HCT116 (cell line): ENCODE measurements around the gene QRICH1. TPM values are rescaled to one million over a fixed set of nuclear protein-coding genes. Genes with fewer than 3 reads are reported as not detected.

Source experiments
- ATAC-seq: fragments of 200-7000 bp; cut with Tn5 transposase; 2 replicates; pipeline ENCODE4 v1.9.1; 2020; ENCODE audit warnings: mild to moderate bottlenecking, moderate library complexity
- BruUV-seq: library from RNA; stranded (reverse); fragments of 400-500 nt; replicated peaks from 2 replicates; lab custom pipeline; 2021; lab: Mats Ljungman, UMichigan
- CTCF ChIA-PET: fragments of 300-600 bp; sonication (Branson Sonifier 250); formaldehyde crosslinking; loops from one replicate; lab custom pipeline; 2021; ENCODE audit warnings: antibody characterized with exemption; lab: Charles Lee
- POLR2A ChIA-PET: fragments of 300-600, 350-600 bp; sonication (Branson Sonifier 250); formaldehyde crosslinking; loops from one replicate; lab custom pipeline; 2021; ENCODE audit warnings: antibody characterized with exemption; lab: Charles Lee
- RAD21 ChIA-PET, 2 experiments: fragments of 300-600 bp; sonication (Branson Sonifier 250); formaldehyde crosslinking; loops; one replicate each; lab custom pipeline; 2023; ENCODE audit warnings: low total read pairs in 2 of 2; ENCODE audit not compliant: uncharacterized antibody in 2 of 2, unreplicated experiment in 2 of 2, low non-redundant PET in 1 of 2; lab: Charles Lee
- DNase-seq: peaks from one replicate; pipeline ENCODE4 v3.0.0-alpha.2; 2010; ENCODE audit warnings: low read depth, low spot score
- H2AFZ ChIP-seq: fragments of 200-600 bp; shearing (Covaris generic), sonication (generic); 2 replicates; pipeline ENCODE4 v1.6.1; 2017; ENCODE audit warnings: low read depth, mixed run types, mixed read lengths, antibody characterized with exemption, low read length; ENCODE audit not compliant: poor library complexity, severe bottlenecking
- H3K27ac ChIP-seq: 2 replicates; pipeline ENCODE4 v1.5.1; 2012; ENCODE audit warnings: low read depth, low read length
- H3K27me3 ChIP-seq: fragments of 200-600 bp; sonication (generic); 2 replicates; pipeline ENCODE4 v1.6.1; 2016; ENCODE audit warnings: mixed run types, low read length, mixed read lengths; ENCODE audit not compliant: insufficient read depth
- H3K36me3 ChIP-seq, 2 experiments: fragments of 200-500 bp in 1 of 2; fragments of 200-600 bp in 1 of 2; sonication (Bioruptor generic) in 1 of 2; sonication (generic) in 1 of 2; 2 replicates each; pipeline versions ENCODE4 v1.5.1 to v1.6.1; 2014 to 2016; ENCODE audit warnings: low read length in 2 of 2, inconsistent platforms in 1 of 2, mixed read lengths in 1 of 2, mixed run types in 1 of 2; ENCODE audit not compliant: insufficient read depth in 2 of 2, control insufficient read depth in 1 of 2
- H3K4me1 ChIP-seq, 2 experiments: fragments of 200-600 bp in 1 of 2; sonication (generic) in 1 of 2; 2 replicates each; pipeline versions ENCODE4 v1.5.1 to v1.6.1; 2012 to 2017; ENCODE audit warnings: low read length in 2 of 2, inconsistent platforms in 1 of 2, mild to moderate bottlenecking in 1 of 2, mixed read lengths in 1 of 2, mixed run types in 1 of 2, moderate library complexity in 1 of 2; ENCODE audit not compliant: insufficient read depth in 2 of 2, control insufficient read depth in 1 of 2
- H3K4me2 ChIP-seq: fragments of 200-600 bp; sonication (generic); 2 replicates; pipeline ENCODE4 v1.6.1; 2017; ENCODE audit warnings: mixed run types, low read length, mixed read lengths
- H3K4me3 ChIP-seq, 2 experiments: fragments of 200-600 bp in 1 of 2; sonication (generic) in 1 of 2; replicated peaks in 1 of 2; 2 replicates each; pipeline ENCODE4 v1.5.1; 2011 to 2016; ENCODE audit warnings: low read length in 2 of 2, control low read depth in 1 of 2, low read depth in 1 of 2, mild to moderate bottlenecking in 1 of 2, mixed read lengths in 1 of 2, mixed run types in 1 of 2
- H3K79me2 ChIP-seq: fragments of 200-600 bp; sonication (generic); 2 replicates; pipeline ENCODE4 v1.6.1; 2017; ENCODE audit warnings: mild to moderate bottlenecking, mixed run types, low read length, moderate library complexity, mixed read lengths; ENCODE audit not compliant: insufficient read depth
- H3K9ac ChIP-seq: fragments of 200-600 bp; sonication (generic); 2 replicates; pipeline ENCODE4 v1.6.1; 2016; ENCODE audit warnings: low read length, mixed read lengths
- H3K9me2 ChIP-seq: fragments of 200-600 bp; sonication (generic), shearing (Covaris generic); 2 replicates; pipeline ENCODE4 v1.6.1; 2017; ENCODE audit warnings: mixed run types, mild to moderate bottlenecking, moderate library complexity; ENCODE audit not compliant: insufficient read depth
- H3K9me3 ChIP-seq, 2 experiments: fragments of 200-500 bp in 1 of 2; fragments of 200-600 bp in 1 of 2; sonication (Bioruptor generic) in 1 of 2; sonication (generic) in 1 of 2; 2 replicates each; pipeline ENCODE4 v1.6.1; 2014 to 2017; ENCODE audit warnings: low read length in 2 of 2, mixed read lengths in 2 of 2, inconsistent platforms in 1 of 2, low read depth in 1 of 2, mild to moderate bottlenecking in 1 of 2, mixed run types in 1 of 2, moderate library complexity in 1 of 2; ENCODE audit not compliant: control insufficient read depth in 1 of 2, insufficient read depth in 1 of 2
- H4K20me1 ChIP-seq: fragments of 200-600 bp; sonication (generic), shearing (Covaris generic); 2 replicates; pipeline ENCODE4 v1.6.1; 2017; ENCODE audit warnings: mixed run types, mild to moderate bottlenecking, moderate library complexity; ENCODE audit not compliant: insufficient read depth
- ELF1 ChIP-seq: IDR thresholded peaks from 2 replicates; pipeline ENCODE4 v1.6.1; 2012; ENCODE audit warnings: low read depth, borderline replicate concordance
- POLR2A ChIP-seq: IDR thresholded peaks from 2 replicates; pipeline ENCODE4 v1.7.0; 2011; ENCODE audit warnings: borderline replicate concordance; ENCODE audit not compliant: insufficient read depth, insufficient read length; ENCODE audit errors: extremely low read depth
- SRF ChIP-seq: IDR thresholded peaks from 2 replicates; pipeline ENCODE4 v1.6.1; 2012; ENCODE audit warnings: low read depth
- ZFX ChIP-seq: fragments of 450-650 bp; IDR thresholded peaks from 2 replicates; pipeline ENCODE4 v1.6.1; 2017
- ZNF274 ChIP-seq: fragments of 200-500 bp; sonication (Bioruptor generic); IDR thresholded peaks from 2 replicates; pipeline ENCODE4 v1.6.1; 2014; ENCODE audit warnings: mild to moderate bottlenecking, low read depth, low read length, inconsistent platforms
- intact Hi-C: fragments of 100-400 bp; cut with micrococcal nuclease; formaldehyde crosslinking; loops from 2 replicates; pipeline ENCODE4 v1.10.0; 2022
- total RNA-seq: library from RNA; stranded (reverse); gene quantifications from one replicate; pipeline ENCODE4 v1.2.1, GENCODE V29; 2021; ENCODE audit not compliant: unreplicated experiment
- TF ChIP-seq, protein P1 (sequence below): IDR thresholded peaks from 2 replicates; pipeline ENCODE4 v1.6.1; 2012
- TF ChIP-seq, protein P2 (sequence below), 3 experiments: fragments of 200-600 bp in 1 of 3; sonication (generic) in 1 of 3; IDR thresholded peaks in 2 of 3; conservative IDR thresholded peaks in 1 of 3; 2 replicates each; pipeline ENCODE4 v1.5.1; 2012 to 2017; ENCODE audit warnings: low read depth in 2 of 3, low read length in 2 of 3, antibody characterized with exemption in 1 of 3, borderline replicate concordance in 1 of 3, control low read depth in 1 of 3, mild to moderate bottlenecking in 1 of 3, mixed read lengths in 1 of 3, mixed run types in 1 of 3, moderate library complexity in 1 of 3; ENCODE audit not compliant: insufficient read depth in 1 of 3

Gene QRICH1
- total RNA-seq, 1 experiment from 2014 or later: 105 TPM

DNA sequence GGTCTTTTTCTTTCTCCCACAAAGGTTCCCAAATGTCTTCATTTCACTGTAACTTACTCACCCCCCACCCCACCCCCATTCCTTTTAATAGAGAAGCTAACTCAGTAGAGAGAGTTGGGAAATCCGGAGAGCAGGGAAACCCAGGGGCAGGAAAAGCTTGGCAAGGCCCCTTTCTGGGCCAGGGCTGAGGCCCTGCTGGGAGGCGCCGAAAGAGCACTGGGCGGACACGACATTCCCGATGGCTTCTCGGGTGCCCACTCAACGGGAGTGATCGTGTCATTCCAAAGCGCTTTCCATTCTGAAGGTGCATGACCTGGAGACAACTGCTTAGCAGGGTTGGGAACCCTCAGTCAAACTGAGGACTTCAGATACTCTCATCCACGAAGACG is 73.9 kb downstream of the QRICH1 start:
- Histone ChIP-seq H3K27ac (peak overlapping the region; percentile 99), H3K4me1 (peaks cover 20 to 64% of the 10 kb centered on the region in 2 experiments), H3K9me2 (no peaks in the 10 kb centered on the region), H3K4me3 (peak overlapping the region; percentile 80 to 98), H3K36me3 (peaks cover 17 to 33% of the 10 kb centered on the region in 2 experiments; a peak in 3 of 4 replicates), H3K27me3 (no peaks in the 10 kb centered on the region), H2AFZ (no peak overlapping the region), H3K9me3 (no peaks in the 10 kb centered on the region), H4K20me1 (no peaks in the 10 kb centered on the region), H3K9ac (peak overlapping the region; percentile 99), H3K79me2 (peaks cover 56% of the 10 kb centered on the region), H3K4me2 (peak overlapping the region; percentile 90)
- ChIA-PET POLR2A (interaction anchor here (0.6 to 5.3 kb wide), 9 partner anchors 8 to 781 kb away, joined by 3 to 52 read pairs (median 5); partner anchors contain the start of genes IMPDH2, P4HTM, QRICH1 and WDR6), RAD21 (interaction anchor here in 1 of 2 experiments (0.6 kb wide), 1 partner anchor 74 kb away, joined by 3 read pairs; the partner anchor contains the start of gene QRICH1), CTCF (interaction anchor here (1.8 to 3.0 kb wide), 3 partner anchors 12 to 151 kb away, joined by 5 to 27 read pairs (median 15); partner anchors contain the start of gene WDR6)
- BruUV-seq: no TSS peak
- no peak for ATAC-seq
- TF ChIP-seq, protein P1, sequence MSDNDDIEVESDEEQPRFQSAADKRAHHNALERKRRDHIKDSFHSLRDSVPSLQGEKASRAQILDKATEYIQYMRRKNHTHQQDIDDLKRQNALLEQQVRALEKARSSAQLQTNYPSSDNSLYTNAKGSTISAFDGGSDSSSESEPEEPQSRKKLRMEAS: no peak
- TF ChIP-seq SRF (no peak), ELF1 (no peak), POLR2A (no peak)
- TF ChIP-seq, protein P2, sequence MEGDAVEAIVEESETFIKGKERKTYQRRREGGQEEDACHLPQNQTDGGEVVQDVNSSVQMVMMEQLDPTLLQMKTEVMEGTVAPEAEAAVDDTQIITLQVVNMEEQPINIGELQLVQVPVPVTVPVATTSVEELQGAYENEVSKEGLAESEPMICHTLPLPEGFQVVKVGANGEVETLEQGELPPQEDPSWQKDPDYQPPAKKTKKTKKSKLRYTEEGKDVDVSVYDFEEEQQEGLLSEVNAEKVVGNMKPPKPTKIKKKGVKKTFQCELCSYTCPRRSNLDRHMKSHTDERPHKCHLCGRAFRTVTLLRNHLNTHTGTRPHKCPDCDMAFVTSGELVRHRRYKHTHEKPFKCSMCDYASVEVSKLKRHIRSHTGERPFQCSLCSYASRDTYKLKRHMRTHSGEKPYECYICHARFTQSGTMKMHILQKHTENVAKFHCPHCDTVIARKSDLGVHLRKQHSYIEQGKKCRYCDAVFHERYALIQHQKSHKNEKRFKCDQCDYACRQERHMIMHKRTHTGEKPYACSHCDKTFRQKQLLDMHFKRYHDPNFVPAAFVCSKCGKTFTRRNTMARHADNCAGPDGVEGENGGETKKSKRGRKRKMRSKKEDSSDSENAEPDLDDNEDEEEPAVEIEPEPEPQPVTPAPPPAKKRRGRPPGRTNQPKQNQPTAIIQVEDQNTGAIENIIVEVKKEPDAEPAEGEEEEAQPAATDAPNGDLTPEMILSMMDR (IDR thresholded peaks at IDR 0.05 in 2 of 3, conservative IDR thresholded peaks at IDR 0.05 in 1 of 3; ENCODE audit: borderline replicate concordance in 1 of 3, insufficient read depth in 1 of 3, low read depth in 2 of 3, low read length in 2 of 3): no peak
- DNase-seq: no peak
- intact Hi-C loops: loop anchor here (2.0 kb wide), 1 partner anchor 31 kb away; no protein-coding TSS in a partner anchor

DNA sequence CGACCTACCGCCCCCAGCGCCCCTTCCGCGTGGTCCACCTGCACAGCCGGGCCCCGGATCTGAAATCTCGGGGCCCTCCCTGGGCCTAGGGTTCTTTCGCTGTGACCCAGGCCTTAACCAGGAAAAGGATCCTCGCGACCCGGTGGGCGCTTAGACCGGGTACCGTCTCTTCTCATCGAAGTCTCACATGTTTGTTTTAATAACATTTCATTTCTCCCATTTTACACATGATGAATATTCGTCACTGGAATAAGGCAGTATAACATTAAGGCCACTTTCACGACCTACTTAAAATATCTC is 75.2 kb downstream of the QRICH1 start:
- H3K9me3 ChIP-seq: no peaks in the 10 kb centered on the region
- ChIA-PET POLR2A (interaction anchor here (2.0 to 5.3 kb wide), 3 partner anchors 10 to 75 kb away, joined by 5 to 41 read pairs (median 39); partner anchors contain the start of genes IMPDH2, QRICH1 and WDR6), RAD21 (no interaction called here), CTCF (interaction anchor here (3.0 to 3.3 kb wide), 2 partner anchors 11 to 30 kb away, joined by 15 to 16 read pairs; partner anchors contain the start of gene WDR6)
- intact Hi-C loops: loop anchor here (1.0 kb wide), 1 partner anchor 11 kb away; the partner anchor contains the start of gene WDR6
- peaks cover 20 to 53% of the 10 kb centered on the region in 2 experiments for H3K4me1 ChIP-seq
- H3K36me3 ChIP-seq: peaks cover 13 to 33% of the 10 kb centered on the region in 2 experiments; a peak in 3 of 4 replicates
- H3K9ac ChIP-seq: peak overlapping the region; percentile 99
- peak overlapping the region; percentile 61 to 80 for H3K4me3 ChIP-seq
- no peaks in the 10 kb centered on the region for H4K20me1 ChIP-seq
- DNase-seq (no peak), ATAC-seq (no peak)
- peak overlapping the region; percentile 99 for H3K27ac ChIP-seq
- H3K79me2 ChIP-seq: peaks cover 47% of the 10 kb centered on the region
- peak; percentile 52 for TF ChIP-seq POLR2A
- TF ChIP-seq ZNF274: no peak
- TF ChIP-seq ZFX: peak; percentile 78
- no peak overlapping the region for H2AFZ ChIP-seq
- BruUV-seq: no TSS peak
- peak overlapping the region; percentile 90 for H3K4me2 ChIP-seq
- H3K9me2 ChIP-seq: no peaks in the 10 kb centered on the region
- no peaks in the 10 kb centered on the region for H3K27me3 ChIP-seq
